Occipital lobe (tissue), 2 donors: ENCODE data around the gene PNMA6E. TPM values are rescaled to one million over a fixed set of nuclear protein-coding genes. Genes with fewer than 3 reads are reported as not detected.
"Not testable (repeated sequence)": the region's sequence is repeated elsewhere in the genome, so short reads cannot be mapped to it uniquely, and the experiment has no call there.

ENCODE experiments used
- DNase-seq: peaks from one replicate; lab custom pipeline; 2025; lab: John Stamatoyannopoulos, UW
- total RNA-seq: library from RNA; depleted of rRNA; stranded (reverse); fragments of >200 nt; gene quantifications from one replicate; pipeline ENCODE4 v1.2.3, GENCODE V29; 2014

PNMA6E gene
- total RNA-seq, 1 donor from 2014 or later, result not detected

- no peak for DNase-seq
These were observed 15.1 kb downstream of the PNMA6E start for GRCh38 chrX:153386097-153386496.

DNA sequence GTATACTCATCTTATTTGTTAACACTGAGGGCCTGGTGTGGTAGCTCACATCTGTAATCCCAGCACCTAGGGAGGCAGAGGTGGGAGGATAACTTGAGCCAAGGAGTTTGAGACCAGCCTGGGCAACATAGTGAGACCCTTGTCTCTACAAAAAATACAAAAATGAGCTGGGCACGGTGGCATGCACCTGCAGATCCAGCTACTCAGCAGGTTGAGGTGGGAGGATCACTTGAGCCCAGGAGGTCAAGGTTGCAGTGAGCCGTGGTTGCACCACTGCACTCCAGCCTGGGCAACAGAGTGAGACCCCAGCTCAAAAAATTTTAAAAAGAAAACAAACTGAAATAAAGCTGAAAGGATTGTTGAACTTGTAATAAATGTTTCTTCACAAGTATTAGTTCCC is 16.2 kb downstream of the PNMA6E start:
- not testable (repeated sequence) for DNase-seq

DNA sequence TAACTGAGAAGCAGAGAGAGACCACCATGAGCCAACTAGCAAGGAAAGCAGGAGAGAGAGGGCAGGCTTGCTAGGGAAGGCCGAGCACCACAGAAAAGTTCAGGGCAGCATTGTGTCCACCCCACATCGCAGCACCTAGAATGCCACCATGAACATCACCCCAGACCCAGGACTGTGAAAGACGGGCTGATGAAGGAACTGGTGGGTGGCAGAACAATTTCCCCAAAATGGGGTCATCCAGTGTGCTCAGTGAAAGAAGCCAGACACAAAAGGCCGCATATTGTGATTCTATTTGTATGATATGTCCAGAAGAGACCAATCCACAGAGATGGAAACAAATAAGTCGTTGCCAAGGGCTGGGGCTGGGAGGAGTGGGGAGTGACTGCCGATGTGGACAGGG is 16.8 kb downstream of the PNMA6E start:
- no peak for DNase-seq

GRCh38 chrX:153382563-153383482 is 18.3 kb downstream of the PNMA6E start:
- no peak for DNase-seq

- no peak for DNase-seq
These were observed 19.2 kb downstream of the PNMA6E start for GRCh38 chrX:153381684-153382532.

- DNase-seq, result no peak
These were observed 20.5 kb downstream of the PNMA6E start for GRCh38 chrX:153380691-153381090.

GRCh38 chrX:153379971-153380581 is 21.1 kb downstream of the PNMA6E start:
- no peak for DNase-seq

- no peak for DNase-seq
These were observed 21.6 kb downstream of the PNMA6E start for GRCh38 chrX:153379508-153379907.

DNA sequence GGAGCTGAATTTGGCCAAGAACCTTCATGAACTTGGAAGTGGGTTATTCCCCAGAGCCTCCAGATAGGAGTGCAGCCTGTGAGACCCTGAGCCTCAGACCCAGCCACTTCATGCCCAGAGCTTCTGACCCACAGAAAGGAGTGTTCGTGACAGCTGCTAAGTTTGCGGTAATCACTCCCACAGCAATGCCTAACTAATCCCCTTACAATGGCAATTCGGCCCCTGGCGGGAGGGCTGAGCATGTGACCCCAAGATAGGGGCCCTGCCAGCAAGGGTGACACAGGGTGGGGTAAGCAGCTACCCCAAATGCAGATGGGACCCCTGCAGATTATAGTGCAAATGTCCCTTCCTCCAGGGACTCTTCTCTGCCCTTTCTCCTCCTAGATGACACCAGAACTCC is 22.5 kb downstream of the PNMA6E start:
- no peak for DNase-seq

GRCh38 chrX:153377727-153378126 is 23.4 kb downstream of the PNMA6E start:
- DNase-seq, result no peak

- DNase-seq, result no peak
These were observed 25.6 kb downstream of the PNMA6E start for GRCh38 chrX:153375571-153375970.

DNA sequence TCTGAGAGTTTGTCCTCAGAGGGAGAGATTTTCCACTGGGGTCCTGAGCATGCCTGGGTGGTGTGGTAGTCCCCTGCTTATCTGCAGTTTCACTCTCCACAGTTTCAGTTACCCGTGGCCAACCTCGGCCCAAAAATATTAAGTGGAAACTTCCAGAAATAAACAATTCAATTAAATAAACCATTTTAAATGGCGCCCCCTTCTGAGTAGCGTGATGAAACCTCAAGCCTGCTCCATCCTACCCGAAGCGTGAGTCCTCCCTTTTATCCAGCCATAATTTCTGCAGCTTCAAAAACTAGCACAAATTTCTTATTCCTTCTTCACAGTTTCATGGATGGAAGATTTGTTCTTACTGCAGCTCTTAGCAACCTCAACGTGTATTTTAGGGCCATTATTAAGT is 26.7 kb downstream of the PNMA6E start:
- DNase-seq, result no peak

DNA sequence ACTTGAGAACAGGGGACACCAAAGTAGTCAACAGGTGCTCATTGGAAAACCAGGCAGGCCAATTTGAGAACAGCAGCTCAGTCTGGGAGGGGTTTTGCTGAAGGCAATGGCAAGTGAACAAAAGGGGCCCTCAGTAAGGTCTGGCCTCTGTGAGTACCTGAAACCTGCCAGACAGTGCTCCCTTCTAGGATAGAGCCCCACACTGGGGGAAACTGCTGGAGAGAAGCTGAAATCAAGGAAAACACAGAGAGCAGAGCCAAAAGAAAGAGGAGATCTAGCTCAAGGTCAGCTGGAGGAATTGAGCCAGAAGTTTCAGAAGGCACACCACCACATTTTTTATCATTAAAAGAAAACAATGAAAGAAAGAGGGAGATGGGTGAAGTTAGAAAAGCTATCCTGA is 28.2 kb downstream of the PNMA6E start:
- DNase-seq, result no peak

DNA sequence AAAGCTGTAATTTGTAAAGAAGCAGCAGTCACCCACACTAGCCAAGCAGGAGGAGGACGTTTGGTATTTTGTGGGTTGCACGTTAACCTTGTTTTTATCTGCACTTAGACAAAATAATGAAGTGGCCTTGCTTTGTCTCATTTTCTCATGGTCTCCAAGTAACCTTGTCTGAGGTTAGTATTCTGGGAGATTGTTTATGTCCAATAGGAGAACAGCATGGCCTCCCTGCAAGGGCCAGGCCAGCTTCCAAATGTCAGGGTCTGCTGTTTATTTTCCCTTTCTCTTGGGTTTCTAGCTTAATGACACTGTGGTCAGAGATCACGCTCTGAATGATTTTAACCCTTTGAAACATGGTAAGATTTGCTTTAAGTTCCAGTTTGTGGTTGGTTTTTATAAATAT is 29.9 kb downstream of the PNMA6E start:
- DNase-seq, result no peak

DNA sequence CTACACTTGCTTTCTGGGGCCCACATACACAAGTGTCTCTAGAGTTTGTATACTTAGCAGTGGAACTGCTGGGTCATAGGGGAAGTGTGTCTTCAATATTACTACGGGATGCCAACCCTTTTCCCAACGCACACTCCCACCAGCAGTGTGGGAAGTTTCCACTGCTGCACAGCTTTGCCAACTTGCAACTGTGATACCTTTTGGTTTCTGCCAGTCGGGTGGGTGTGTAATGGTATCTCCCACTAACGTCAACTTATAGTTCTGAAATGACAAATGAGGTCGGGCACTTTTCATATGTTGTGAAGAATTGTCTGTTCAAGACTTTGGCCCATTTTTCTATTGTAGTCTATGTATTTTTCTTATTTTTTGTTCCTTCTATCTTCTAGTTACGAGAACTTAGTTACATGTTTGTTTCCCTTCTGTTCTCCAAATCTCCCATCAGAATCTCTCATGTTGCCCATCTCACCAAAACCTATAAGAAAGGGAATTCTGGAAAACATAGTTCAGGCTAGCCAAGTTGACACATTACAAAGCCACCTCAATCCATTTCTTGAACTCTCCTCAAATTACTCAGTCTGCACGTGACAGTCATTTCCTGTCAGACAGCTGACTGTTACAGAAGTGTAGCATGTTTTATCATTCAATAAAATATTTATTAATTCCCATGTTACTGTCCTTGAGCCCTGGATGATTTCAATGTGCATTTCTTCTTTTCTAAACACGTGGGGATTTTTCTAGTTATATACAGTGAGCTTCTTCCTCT is 30.7 kb downstream of the PNMA6E start:
- no peak for DNase-seq

DNA sequence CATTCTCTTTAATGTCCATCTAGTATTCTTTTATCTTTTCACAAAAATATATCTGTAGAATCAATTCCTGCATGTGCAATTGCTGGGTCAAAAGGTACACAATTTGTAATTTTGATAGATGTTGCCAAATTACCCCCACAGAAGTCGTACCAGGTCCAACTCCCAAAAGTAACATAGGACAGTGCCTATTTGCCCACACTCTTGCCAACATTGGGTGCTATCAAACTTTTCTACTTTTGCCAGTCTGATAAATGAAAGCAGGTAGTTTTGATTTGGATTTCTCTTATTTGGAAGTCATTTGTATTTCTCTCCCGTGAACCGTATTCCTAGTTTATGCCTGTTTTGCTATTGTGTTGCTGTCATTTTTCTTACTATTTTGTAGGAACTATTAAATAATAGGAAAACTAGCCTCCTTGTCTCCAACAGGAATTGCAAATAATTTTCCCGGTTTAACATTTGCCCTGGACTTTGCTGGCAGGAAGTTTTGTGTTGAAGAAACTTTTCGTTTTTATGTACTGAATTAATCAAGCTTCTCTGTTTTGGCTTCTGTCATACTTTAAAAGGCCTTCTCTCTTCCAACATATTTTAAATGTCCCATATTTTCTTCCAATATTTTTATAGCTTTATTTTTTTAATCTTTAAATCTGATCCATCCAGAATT is 34.1 kb downstream of the PNMA6E start:
- no peak for DNase-seq

GRCh38 chrX:153366119-153366518 is 35.0 kb downstream of the PNMA6E start:
- no peak for DNase-seq

GRCh38 chrX:153365670-153366069 is 35.5 kb downstream of the PNMA6E start:
- no peak for DNase-seq

- no peak for DNase-seq
These were observed 39.3 kb downstream of the PNMA6E start for GRCh38 chrX:153361781-153362397.

DNA sequence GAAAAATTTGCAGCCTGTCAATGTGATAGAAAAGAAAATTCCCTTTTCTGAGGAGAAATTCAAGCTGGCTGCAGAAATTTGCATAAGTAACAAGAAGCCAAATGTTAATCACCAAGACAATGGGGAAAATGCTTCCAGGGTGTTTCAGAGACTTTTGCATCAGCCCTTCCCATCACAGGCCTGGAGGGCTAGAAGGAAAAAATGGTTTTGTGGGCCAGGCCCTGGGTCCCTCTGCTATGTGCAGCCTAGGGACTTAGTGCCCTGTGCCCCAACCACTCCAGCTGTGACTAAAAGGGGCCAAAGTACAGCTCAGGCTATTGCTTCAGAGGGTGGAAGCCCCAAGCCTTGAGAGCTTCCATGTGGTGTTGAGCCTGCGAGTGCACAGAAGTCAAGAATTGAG is 43.3 kb downstream of the PNMA6E start:
- DNase-seq, result no peak
